Loucy (cell line): ENCODE results near the gene MARS1.
"Not testable (repeated sequence)": the region's sequence is repeated elsewhere in the genome, so short reads cannot be mapped to it uniquely, and the experiment has no call there.

Source experiments
- H2AFZ ChIP-seq: fragments of 200-600 bp; sonication (generic); 2 replicates; pipeline ENCODE4 v1.6.0; 2016; ENCODE audit warnings: antibody characterized with exemption, mild to moderate bottlenecking, low read length, moderate library complexity
- H3F3A ChIP-seq: fragments of 200-600 bp; 2 replicates; pipeline ENCODE4 v1.6.0; 2016; ENCODE audit warnings: antibody characterized with exemption, low read depth, mild to moderate bottlenecking
- H3K27me3 ChIP-seq: fragments of 200-600 bp; sonication (generic); 2 replicates; pipeline ENCODE4 v1.6.1; 2014; ENCODE audit warnings: low read length, mild to moderate bottlenecking; ENCODE audit not compliant: insufficient read depth, poor library complexity, severe bottlenecking
- H3K36me3 ChIP-seq: fragments of 200-600 bp; sonication (generic); 2 replicates; pipeline ENCODE4 v1.6.1; 2016; ENCODE audit warnings: low read length; ENCODE audit not compliant: insufficient read depth
- H3K4me1 ChIP-seq: fragments of 200-600 bp; sonication (generic); 2 replicates; pipeline ENCODE4 v1.5.1; 2014; ENCODE audit warnings: low read length, mild to moderate bottlenecking; ENCODE audit not compliant: insufficient read depth, poor library complexity, severe bottlenecking
- H3K4me2 ChIP-seq: fragments of 200-600 bp; sonication (generic); 2 replicates; pipeline ENCODE4 v1.6.0; 2014; ENCODE audit warnings: antibody characterized with exemption, low read length, low read depth, mild to moderate bottlenecking; ENCODE audit not compliant: poor library complexity, severe bottlenecking
- H3K4me3 ChIP-seq: fragments of 200-600 bp; sonication (generic); 2 replicates; pipeline ENCODE4 v1.5.1; 2014; ENCODE audit warnings: low read length, mild to moderate bottlenecking, mixed read lengths; ENCODE audit not compliant: poor library complexity, severe bottlenecking
- H3K79me2 ChIP-seq: fragments of 200-600 bp; sonication (generic); 2 replicates; pipeline ENCODE4 v1.6.1; 2014; ENCODE audit warnings: low read length; ENCODE audit not compliant: insufficient read depth
- H3K9ac ChIP-seq: fragments of 200-600 bp; sonication (generic); 2 replicates; pipeline ENCODE4 v1.6.0; 2014; ENCODE audit warnings: mild to moderate bottlenecking, low read depth, low read length, moderate library complexity; ENCODE audit not compliant: poor library complexity, severe bottlenecking
- H3K9me2 ChIP-seq: fragments of 200-600 bp; sonication (generic); replicated peaks from 2 replicates; pipeline ENCODE4 v1.6.1; 2016; ENCODE audit warnings: low read depth, low read length, mixed read lengths
- H3K9me3 ChIP-seq: fragments of 200-600 bp; sonication (generic); 2 replicates; pipeline ENCODE4 v1.6.1; 2014; ENCODE audit warnings: mild to moderate bottlenecking, antibody characterized with exemption, low read length, low read depth; ENCODE audit not compliant: insufficient read depth
- H4K20me1 ChIP-seq: fragments of 200-600 bp; sonication (generic); 2 replicates; pipeline ENCODE4 v1.6.0; 2014; ENCODE audit warnings: antibody characterized with exemption, low read length, mild to moderate bottlenecking; ENCODE audit not compliant: insufficient read depth, poor library complexity, severe bottlenecking
- CTCF ChIP-seq: fragments of 200-600 bp; sonication (generic); conservative IDR thresholded peaks from 2 replicates; pipeline ENCODE4 v1.5.1; 2014; ENCODE audit warnings: mild to moderate bottlenecking, antibody characterized with exemption, low read length
- EZH2phosphoT487 ChIP-seq: fragments of 200-600 bp; IDR thresholded peaks from 2 replicates; pipeline ENCODE4 v1.6.1; 2018; ENCODE audit warnings: antibody characterized with exemption, mild to moderate bottlenecking, moderate library complexity, borderline replicate concordance

Gene MARS1

GRCh38 chr12:57487597-57488401 lies at the start of gene MARS1:
MARS1 (plus strand) TSS chr12:57488068; CDS start chr12:57488091, 23 bp downstream.
- TF ChIP-seq CTCF (peak; percentile 61), EZH2phosphoT487 (no peak)
- Histone ChIP-seq H2AFZ (peak within 1 kb of the TSS; percentile 71), H3K9me3 (no peaks in the 10 kb centered on the region), H3K36me3 (peaks cover 19% of the 10 kb centered on the region; the same call in 1 of the 2 replicates), H3K9me2 (no peaks in the 10 kb centered on the region), H3K4me1 (peaks cover 19% of the 10 kb centered on the region), H3K79me2 (peaks cover 32% of the 10 kb centered on the region), H3K4me3 (peak within 1 kb of the TSS; percentile 90), H3K27me3 (no peaks in the 10 kb centered on the region), H3K9ac (peak within 1 kb of the TSS; percentile 97), H4K20me1 (peaks cover 26% of the 10 kb centered on the region), H3F3A (no peaks in the 10 kb centered on the region), H3K4me2 (peak within 1 kb of the TSS; percentile 91)

DNA sequence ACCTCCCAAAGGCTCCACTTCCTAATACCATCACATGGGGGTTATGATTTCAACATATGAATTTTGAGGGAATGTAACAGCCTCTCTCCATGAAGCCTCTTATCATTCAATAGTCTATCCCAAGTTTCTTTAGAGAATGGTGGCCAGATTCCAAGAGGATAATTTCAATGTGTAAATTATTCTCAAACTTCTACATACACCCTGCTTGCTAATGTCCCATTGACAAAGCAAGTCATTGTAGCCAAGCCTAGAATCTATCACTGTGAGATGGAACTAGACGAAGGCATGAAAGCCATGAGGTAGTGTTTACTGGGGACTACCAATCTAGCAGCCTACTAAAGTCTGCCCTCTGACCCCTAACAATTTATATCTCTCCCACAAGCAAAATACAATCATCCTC lies 49.5 kb upstream of the MARS1 start:
- Histone ChIP-seq H2AFZ (no peak overlapping the region), H3K9me3 (no peaks in the 10 kb centered on the region), H4K20me1 (no peaks in the 10 kb centered on the region), H3K4me3 (no peak overlapping the region), H3K9ac (no peak overlapping the region), H3K27me3 (no peaks in the 10 kb centered on the region), H3K4me2 (no peak overlapping the region), H3K4me1 (peaks cover 13% of the 10 kb centered on the region), H3K79me2 (no peaks in the 10 kb centered on the region), H3K9me2 (no peaks in the 10 kb centered on the region), H3K36me3 (no peaks in the 10 kb centered on the region), H3F3A (peaks cover 2% of the 10 kb centered on the region; the same call in 1 of the 2 replicates)
- TF ChIP-seq CTCF = no peak
- TF ChIP-seq EZH2phosphoT487 = no peak

- no peaks in the 10 kb centered on the region for H3F3A ChIP-seq
- H3K4me2 ChIP-seq = no peak overlapping the region
- no peaks in the 10 kb centered on the region for H3K9me3 ChIP-seq
- H3K4me1 ChIP-seq = peaks cover 10% of the 10 kb centered on the region
- no peaks in the 10 kb centered on the region for H3K36me3 ChIP-seq
- no peaks in the 10 kb centered on the region for H3K79me2 ChIP-seq
- H3K9me2 ChIP-seq = no peaks in the 10 kb centered on the region
- H3K9ac ChIP-seq = no peak overlapping the region
- no peak overlapping the region for H3K4me3 ChIP-seq
- no peaks in the 10 kb centered on the region for H3K27me3 ChIP-seq
- H4K20me1 ChIP-seq = no peaks in the 10 kb centered on the region
- H2AFZ ChIP-seq = no peak overlapping the region
- TF ChIP-seq CTCF (no peak), EZH2phosphoT487 (no peak)
Measured at GRCh38 chr12:57439762-57440266, 48.1 kb upstream of the MARS1 start.

DNA sequence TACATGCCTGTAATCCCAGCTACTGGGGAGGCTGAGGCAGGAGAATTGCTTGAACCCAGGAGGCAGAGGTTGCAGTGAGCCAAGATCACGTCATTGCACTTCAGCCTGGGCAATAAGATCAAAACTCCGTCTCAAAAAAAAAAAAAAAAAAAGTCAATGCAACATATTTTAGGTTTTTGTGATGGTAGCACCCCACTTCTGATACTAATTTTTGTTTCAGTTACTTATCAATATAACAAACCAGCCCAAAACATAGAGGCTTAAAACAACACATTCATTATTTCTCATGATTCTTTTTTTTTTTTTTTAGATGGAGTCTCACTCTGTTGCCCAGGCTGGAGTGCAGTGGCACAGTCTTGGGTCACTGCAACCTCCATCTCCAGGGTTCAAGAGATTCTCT lies 46.5 kb upstream of the MARS1 start:
- H3K79me2 ChIP-seq, H3K9me3 ChIP-seq, H3K9ac ChIP-seq, H3K4me2 ChIP-seq, H3K4me3 ChIP-seq, H3K4me1 ChIP-seq, H3K9me2 ChIP-seq, H3K36me3 ChIP-seq, H3K27me3 ChIP-seq, H3F3A ChIP-seq, H4K20me1 ChIP-seq, H2AFZ ChIP-seq: not testable (repeated sequence)
